Measurements from ENCODE around the gene PIGR.
A peak's percentile ranks its signal among the peaks of the same experiment; 100 is the strongest.

Gene PIGR

GRCh38 chr1:206946261-206946660 lies at the start of gene PIGR:
Gene PIGR, minus strand, starts transcription at chr1:206946466. Its CDS starts 5,935 bp downstream, at chr1:206940531.
- no peak for DNase-seq

- no peak for DNase-seq
Measured at GRCh38 chr1:206992790-206993189, 46.5 kb upstream of the PIGR start.

GRCh38 chr1:206987873-206988272 lies 41.6 kb upstream of the PIGR start:
- DNase-seq, result no peak

- DNase-seq, result no peak
Measured at GRCh38 chr1:206986885-206987284, 40.6 kb upstream of the PIGR start.

- no peak for DNase-seq
Measured at GRCh38 chr1:206986402-206986801, 40.1 kb upstream of the PIGR start.

GRCh38 chr1:206985162-206985749 lies 39.0 kb upstream of the PIGR start:
- DNase-seq, result no peak

- DNase-seq, result peak; percentile 12
Measured at GRCh38 chr1:206982216-206982615, 36.0 kb upstream of the PIGR start.

GRCh38 chr1:206979379-206980043 lies 33.2 kb upstream of the PIGR start:
- DNase-seq, result no peak

- no peak for DNase-seq
Measured at GRCh38 chr1:206978259-206978658, 32.0 kb upstream of the PIGR start.

- DNase-seq, result no peak
Measured at GRCh38 chr1:206975306-206975705, 29.0 kb upstream of the PIGR start.

GRCh38 chr1:206974140-206974539 lies 27.9 kb upstream of the PIGR start:
- DNase-seq, result no peak

- no peak for DNase-seq
Measured at GRCh38 chr1:206972728-206973127, 26.5 kb upstream of the PIGR start.

GRCh38 chr1:206971029-206971655 lies 24.9 kb upstream of the PIGR start:
- no peak for DNase-seq

GRCh38 chr1:206970446-206970845 lies 24.2 kb upstream of the PIGR start, which contains the start of gene FCAMR:
Gene FCAMR, minus strand, starts transcription at chr1:206970460. Its CDS starts 335 bp downstream, at chr1:206970125.
- DNase-seq, result no peak

GRCh38 chr1:206969090-206969489 lies 22.8 kb upstream of the PIGR start:
- no peak for DNase-seq

GRCh38 chr1:206967096-206967849 lies 21.0 kb upstream of the PIGR start:
- DNase-seq, result no peak

- DNase-seq, result no peak
Measured at GRCh38 chr1:206965781-206966180, 19.5 kb upstream of the PIGR start.

GRCh38 chr1:206963740-206964139 lies 17.5 kb upstream of the PIGR start:
- DNase-seq, result no peak

- no peak for DNase-seq
Measured at GRCh38 chr1:206963119-206963712, 16.9 kb upstream of the PIGR start.

- no peak for DNase-seq
Measured at GRCh38 chr1:206962272-206962671, 16.0 kb upstream of the PIGR start.

- DNase-seq, result no peak
Measured at GRCh38 chr1:206961668-206962067, 15.4 kb upstream of the PIGR start.

- DNase-seq, result no peak
Measured at GRCh38 chr1:206960676-206961386, 14.6 kb upstream of the PIGR start.

Data from NCI-H510A (cell line).